Immature natural killer cell (primary cell): ENCODE results near the gene TMPRSS2. TPM values are rescaled to one million over a fixed set of nuclear protein-coding genes. Genes with fewer than 3 reads are reported as not detected.

ENCODE experiments used
- DNase-seq, 3 donors: peaks; one replicate each; pipeline ENCODE4 v3.0.0; 2022; ENCODE audit warnings: mixed read lengths in 1 of 3
- H3K27ac Mint-ChIP-seq, 6 donors: one replicate each; pipeline ENCODE4 v1.8.0; 2020; ENCODE audit warnings: mixed read lengths in 6 of 6, mild to moderate bottlenecking in 5 of 6, inconsistent platforms in 4 of 6, moderate library complexity in 3 of 6
- H3K27me3 Mint-ChIP-seq, 3 donors: one replicate each; pipeline ENCODE4 v1.8.0; 2020 to 2021; ENCODE audit warnings: low read depth in 3 of 3, mild to moderate bottlenecking in 3 of 3, mixed read lengths in 3 of 3, moderate library complexity in 3 of 3, inconsistent platforms in 1 of 3
- H3K36me3 Mint-ChIP-seq, 3 donors: one replicate each; pipeline ENCODE4 v1.8.0; 2020; ENCODE audit warnings: mixed read lengths in 3 of 3, inconsistent platforms in 2 of 3, mild to moderate bottlenecking in 2 of 3
- H3K4me1 Mint-ChIP-seq, 2 donors: one replicate each; pipeline ENCODE4 v1.8.0; 2020; ENCODE audit warnings: inconsistent platforms in 2 of 2, mild to moderate bottlenecking in 2 of 2, mixed read lengths in 2 of 2, moderate library complexity in 1 of 2
- H3K4me3 Mint-ChIP-seq, 5 donors: one replicate each; pipeline ENCODE4 v1.8.0; 2020; ENCODE audit warnings: mild to moderate bottlenecking in 5 of 5, mixed read lengths in 5 of 5, inconsistent platforms in 3 of 5, moderate library complexity in 3 of 5
- H3K9me3 Mint-ChIP-seq, 6 donors: one replicate each; pipeline ENCODE4 v1.8.0; 2020; ENCODE audit warnings: mild to moderate bottlenecking in 6 of 6, mixed read lengths in 6 of 6, inconsistent platforms in 4 of 6, moderate library complexity in 3 of 6
- polyA plus RNA-seq, 3 donors: library from polyadenylated mRNA; unstranded; fragments of 300-500 nt; fragmentation: Illumina TruSeq; gene quantifications; one replicate each; pipeline ENCODE4 v1.2.3, GENCODE V29; 2021

TMPRSS2 gene
- polyA plus RNA-seq, 3 donors from 2014 or later = not detected

DNA sequence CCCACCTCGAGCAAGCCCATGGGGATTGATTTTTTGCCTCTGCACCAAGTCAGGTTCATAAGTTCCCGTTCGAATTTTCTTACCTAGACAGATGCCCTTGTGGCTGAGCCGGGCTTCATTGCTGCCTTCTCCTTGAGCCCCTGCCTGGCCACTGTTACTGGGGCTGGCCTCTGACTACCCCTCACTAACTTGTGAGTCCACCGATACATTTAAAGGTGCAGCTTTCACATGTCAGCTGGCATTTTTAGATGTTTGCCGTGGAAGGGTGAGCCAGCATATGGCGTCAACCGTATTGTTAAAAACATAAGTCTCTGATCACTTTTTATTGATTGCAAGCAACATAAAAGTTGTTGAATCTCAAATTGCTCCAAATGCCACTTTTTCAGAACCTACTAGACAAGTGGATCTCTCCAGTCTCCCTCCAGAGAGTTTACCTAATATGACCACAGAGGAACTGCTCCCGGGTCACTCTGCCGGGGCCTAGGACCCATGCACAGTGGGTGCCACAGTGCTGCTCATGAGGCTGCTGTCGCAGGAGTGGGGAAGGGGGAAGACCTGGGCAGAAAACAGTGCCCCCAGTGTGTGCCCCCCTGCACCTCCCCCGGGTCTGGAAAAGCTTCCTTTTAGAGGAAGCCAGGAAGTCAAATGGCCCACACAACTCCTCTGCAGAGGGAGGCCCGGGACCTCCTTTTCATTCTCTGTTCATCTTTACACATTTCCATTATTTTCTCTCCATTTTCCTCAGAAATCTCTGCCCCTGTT is 63.1 kb downstream of the TMPRSS2 start:
- H3K36me3 Mint-ChIP-seq = peaks cover 50 to 82% (median 62%) of the 10 kb centered on the region in 3 donors

GRCh38 chr21:41443562-41443961 is 64.4 kb downstream of the TMPRSS2 start:
- Mint-ChIP-seq H3K9me3 (no peaks in the 10 kb centered on the region), H3K4me1 (no peaks in the 10 kb centered on the region), H3K27ac (peak overlapping the region in 1 of 6 donors; percentile 7), H3K36me3 (peaks cover 50 to 74% (median 60%) of the 10 kb centered on the region in 3 donors), H3K4me3 (no peak overlapping the region), H3K27me3 (peaks cover 0 to 2% (median 0%) of the 10 kb centered on the region in 3 donors)
- no peak for DNase-seq

More for the DNA sequence above, 63.1 kb downstream of the TMPRSS2 start:
- Mint-ChIP-seq H3K4me1 (no peaks in the 10 kb centered on the region), H3K4me3 (no peak overlapping the region), H3K27me3 (peaks cover 0 to 2% (median 0%) of the 10 kb centered on the region in 3 donors), H3K27ac (peak overlapping the region in 1 of 6 donors; percentile 53), H3K9me3 (no peaks in the 10 kb centered on the region)
- no peak for DNase-seq

DNA sequence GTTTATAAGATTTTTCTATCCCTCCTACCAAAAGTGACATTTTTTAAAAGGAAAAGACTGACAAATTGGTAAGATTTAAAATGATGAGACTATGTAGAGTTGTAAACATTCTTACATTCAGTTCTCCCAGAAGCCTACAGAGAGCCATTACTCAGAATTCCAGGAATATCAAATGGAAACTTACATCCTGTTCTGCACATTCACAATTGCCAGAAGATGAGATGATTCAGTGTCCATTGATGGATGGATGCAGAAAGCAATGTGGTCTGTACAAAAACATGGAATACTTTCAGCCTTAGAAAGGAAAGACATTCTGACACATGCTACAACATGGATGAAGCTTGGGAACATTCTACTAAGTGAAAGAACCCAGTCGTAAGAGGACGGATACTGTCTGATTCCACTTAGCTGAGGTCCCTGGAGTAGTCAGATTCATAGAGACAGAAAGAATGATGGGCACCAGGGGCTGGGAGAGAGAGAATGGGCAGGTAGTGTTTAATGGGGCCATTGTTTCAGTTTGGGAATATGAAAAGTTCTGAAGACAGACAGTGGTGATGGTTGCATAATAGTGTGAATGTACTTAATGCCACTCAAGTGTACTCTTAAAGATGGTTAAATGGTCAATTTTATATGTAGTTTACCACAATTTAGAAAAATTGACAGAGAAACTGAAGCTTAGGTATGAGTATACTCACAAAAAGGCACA is 65.3 kb downstream of the TMPRSS2 start:
- Mint-ChIP-seq H3K27ac (no peak overlapping the region), H3K4me1 (no peaks in the 10 kb centered on the region), H3K27me3 (peaks cover 0 to 4% (median 0%) of the 10 kb centered on the region in 3 donors), H3K9me3 (no peaks in the 10 kb centered on the region), H3K4me3 (no peak overlapping the region), H3K36me3 (peaks cover 50 to 79% (median 61%) of the 10 kb centered on the region in 3 donors)
- DNase-seq = no peak

GRCh38 chr21:41441546-41441945 is 66.4 kb downstream of the TMPRSS2 start:
- Mint-ChIP-seq H3K27me3 (peaks cover 0 to 4% (median 2%) of the 10 kb centered on the region in 3 donors), H3K36me3 (peaks cover 46 to 78% (median 62%) of the 10 kb centered on the region in 3 donors)

DNA sequence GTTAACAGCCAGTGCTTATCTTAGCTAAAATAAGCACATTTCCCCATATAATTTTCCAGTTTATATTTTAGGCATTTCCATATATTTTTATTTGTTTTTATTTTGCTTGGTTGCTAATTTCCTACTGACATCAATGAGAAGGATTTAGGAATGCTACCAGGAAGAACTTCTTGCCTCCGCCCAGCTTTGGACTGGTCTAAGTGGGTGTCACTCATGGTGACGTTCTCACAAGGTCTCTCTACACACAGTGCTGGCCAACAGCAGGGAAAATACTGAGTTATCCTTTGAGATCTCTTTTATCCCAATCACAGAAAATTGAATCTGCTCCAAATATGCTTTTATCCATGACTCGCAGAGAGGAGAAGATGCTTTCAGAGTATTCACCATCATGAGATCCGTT is 68.7 kb downstream of the TMPRSS2 start:
- Mint-ChIP-seq H3K36me3 (peaks cover 52 to 81% (median 67%) of the 10 kb centered on the region in 3 donors), H3K27me3 (peaks cover 0 to 4% (median 2%) of the 10 kb centered on the region in 3 donors)

More at GRCh38 chr21:41441546-41441945, 66.4 kb downstream of the TMPRSS2 start:
- Mint-ChIP-seq H3K9me3 (no peaks in the 10 kb centered on the region), H3K4me1 (no peaks in the 10 kb centered on the region), H3K27ac (peak overlapping the region in 1 of 6 donors; percentile 30), H3K4me3 (no peak overlapping the region)
- DNase-seq = no peak

GRCh38 chr21:41438425-41439113 is 69.4 kb downstream of the TMPRSS2 start:
- Mint-ChIP-seq H3K4me3 (no peak overlapping the region), H3K9me3 (peaks cover 0 to 3% (median 0%) of the 10 kb centered on the region in 6 donors), H3K27ac (no peak overlapping the region), H3K4me1 (no peaks in the 10 kb centered on the region), H3K36me3 (peaks cover 48 to 79% (median 67%) of the 10 kb centered on the region in 3 donors), H3K27me3 (peaks cover 0 to 4% (median 2%) of the 10 kb centered on the region in 3 donors)
- no peak for DNase-seq

More for the DNA sequence above, 68.7 kb downstream of the TMPRSS2 start:
- H3K27ac Mint-ChIP-seq = no peak overlapping the region
- DNase-seq = no peak
- H3K4me1 Mint-ChIP-seq = no peaks in the 10 kb centered on the region
- no peak overlapping the region for H3K4me3 Mint-ChIP-seq
- peaks cover 0 to 3% (median 0%) of the 10 kb centered on the region in 6 donors for H3K9me3 Mint-ChIP-seq

DNA sequence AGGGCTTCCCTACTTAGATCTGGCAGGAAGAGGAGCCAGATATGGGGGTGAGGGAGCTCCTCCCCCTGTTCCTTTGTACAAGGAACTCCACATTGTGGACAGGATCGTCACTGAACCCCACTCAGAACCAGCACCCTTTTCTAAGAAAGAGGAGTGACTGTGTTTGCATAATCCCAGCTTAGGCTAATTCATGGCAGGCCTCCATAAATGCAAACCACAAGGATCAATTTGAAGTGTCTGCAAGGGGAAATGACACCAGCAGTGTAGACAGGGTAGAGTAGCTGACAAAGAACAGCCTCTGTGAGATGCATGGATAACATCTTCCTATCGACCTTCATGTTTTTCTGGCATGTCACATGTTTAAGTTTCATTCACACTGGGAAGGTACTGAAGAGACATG is 70.2 kb downstream of the TMPRSS2 start:
- no peaks in the 10 kb centered on the region for H3K4me1 Mint-ChIP-seq
- peaks cover 48 to 79% (median 70%) of the 10 kb centered on the region in 3 donors for H3K36me3 Mint-ChIP-seq
- no peak overlapping the region for H3K4me3 Mint-ChIP-seq
- peaks cover 0 to 4% (median 2%) of the 10 kb centered on the region in 3 donors for H3K27me3 Mint-ChIP-seq
- H3K27ac Mint-ChIP-seq = no peak overlapping the region
- H3K9me3 Mint-ChIP-seq = peaks cover 0 to 3% (median 0%) of the 10 kb centered on the region in 6 donors
- no peak for DNase-seq

- no peak overlapping the region for H3K27ac Mint-ChIP-seq
- no peak for DNase-seq
- peaks cover 0 to 4% (median 2%) of the 10 kb centered on the region in 3 donors for H3K27me3 Mint-ChIP-seq
- peaks cover 0 to 3% (median 0%) of the 10 kb centered on the region in 6 donors for H3K9me3 Mint-ChIP-seq
- H3K36me3 Mint-ChIP-seq = peaks cover 35 to 81% (median 79%) of the 10 kb centered on the region in 3 donors
- no peak overlapping the region for H3K4me3 Mint-ChIP-seq
- no peaks in the 10 kb centered on the region for H3K4me1 Mint-ChIP-seq
These were observed 72.3 kb downstream of the TMPRSS2 start for GRCh38 chr21:41435706-41436105.

GRCh38 chr21:41433566-41433965 is 74.4 kb downstream of the TMPRSS2 start:
- DNase-seq = no peak
- peaks cover 0 to 1% of the 10 kb centered on the region in 2 donors for H3K4me1 Mint-ChIP-seq
- H3K9me3 Mint-ChIP-seq = peaks cover 0 to 3% (median 0%) of the 10 kb centered on the region in 6 donors
- H3K4me3 Mint-ChIP-seq = no peak overlapping the region
- peaks cover 0 to 4% (median 2%) of the 10 kb centered on the region in 3 donors for H3K27me3 Mint-ChIP-seq
- H3K36me3 Mint-ChIP-seq = peaks cover 39 to 74% (median 73%) of the 10 kb centered on the region in 3 donors
- H3K27ac Mint-ChIP-seq = peak overlapping the region in 1 of 6 donors; percentile 24

GRCh38 chr21:41432562-41433460 is 75.1 kb downstream of the TMPRSS2 start:
- Mint-ChIP-seq H3K36me3 (peaks cover 39 to 71% (median 67%) of the 10 kb centered on the region in 3 donors), H3K9me3 (peaks cover 0 to 3% (median 0%) of the 10 kb centered on the region in 6 donors), H3K4me3 (no peak overlapping the region), H3K4me1 (peaks cover 0 to 9% of the 10 kb centered on the region in 2 donors), H3K27ac (no peak overlapping the region), H3K27me3 (peaks cover 0 to 2% (median 2%) of the 10 kb centered on the region in 3 donors)
- DNase-seq = no peak

GRCh38 chr21:41431788-41432548 is 76.0 kb downstream of the TMPRSS2 start:
- H3K4me3 Mint-ChIP-seq = no peak overlapping the region
- H3K27me3 Mint-ChIP-seq = peaks cover 0 to 2% (median 0%) of the 10 kb centered on the region in 3 donors
- no peak overlapping the region for H3K27ac Mint-ChIP-seq
- peaks cover 3 to 16% of the 10 kb centered on the region in 2 donors for H3K4me1 Mint-ChIP-seq
- DNase-seq = no peak
- H3K36me3 Mint-ChIP-seq = peaks cover 38 to 64% (median 60%) of the 10 kb centered on the region in 3 donors
- H3K9me3 Mint-ChIP-seq = peaks cover 0 to 3% (median 0%) of the 10 kb centered on the region in 6 donors

DNA sequence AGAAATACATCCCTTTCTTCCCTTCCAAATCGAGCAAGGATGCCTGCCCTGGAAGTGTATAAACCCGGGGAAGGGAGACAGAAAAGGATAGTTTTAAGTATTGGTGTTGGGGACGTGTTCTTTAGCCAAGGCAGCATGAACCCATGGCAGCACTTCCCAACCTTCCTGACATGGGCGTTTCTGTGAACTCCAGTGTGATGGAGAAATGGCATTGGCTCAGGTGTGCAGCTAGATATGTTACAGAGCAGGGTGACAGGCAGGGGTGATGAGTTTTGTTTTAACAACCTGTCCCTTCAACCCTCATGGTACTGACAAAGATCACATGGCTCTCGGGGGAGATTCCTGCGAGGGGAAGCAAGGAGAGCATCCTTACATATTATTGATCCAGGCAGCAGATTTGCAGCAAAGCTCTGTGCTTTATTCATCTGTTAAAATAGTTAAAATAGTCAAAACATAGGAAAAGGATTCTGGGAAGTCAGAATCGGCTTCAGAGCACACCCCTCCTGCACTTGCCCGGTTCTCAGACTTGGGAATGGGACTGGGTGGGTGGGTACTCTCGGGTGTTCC is 78.0 kb downstream of the TMPRSS2 start:
- Mint-ChIP-seq H3K36me3 (peaks cover 23 to 45% (median 44%) of the 10 kb centered on the region in 3 donors), H3K4me3 (no peak overlapping the region), H3K27me3 (peaks cover 0 to 4% (median 4%) of the 10 kb centered on the region in 3 donors), H3K27ac (peak overlapping the region in 1 of 6 donors; percentile 11), H3K9me3 (peaks cover 0 to 1% (median 0%) of the 10 kb centered on the region in 6 donors), H3K4me1 (peaks cover 13 to 28% of the 10 kb centered on the region in 2 donors)
- DNase-seq = no peak
